HG02938 (cell line): Measurements from ENCODE around the gene SDHAF3.
"Not testable (repeated sequence)": the region's sequence is repeated elsewhere in the genome, so short reads cannot be mapped to it uniquely, and the experiment has no call there.

Experiments used
- ATAC-seq: cut with Tn5 transposase; IDR thresholded peaks from one replicate; pipeline ENCODE4 v1.9.1; 2021; ENCODE audit warnings: mild to moderate bottlenecking, moderate library complexity; ENCODE audit not compliant: unreplicated experiment

Gene SDHAF3

GRCh38 chr7:97117372-97118188 is at the start of gene SDHAF3:
TSS of gene SDHAF3 (plus strand) at chr7:97117698. CDS start at chr7:97117724, 26 bp downstream.
- peak; percentile 93 for ATAC-seq

DNA sequence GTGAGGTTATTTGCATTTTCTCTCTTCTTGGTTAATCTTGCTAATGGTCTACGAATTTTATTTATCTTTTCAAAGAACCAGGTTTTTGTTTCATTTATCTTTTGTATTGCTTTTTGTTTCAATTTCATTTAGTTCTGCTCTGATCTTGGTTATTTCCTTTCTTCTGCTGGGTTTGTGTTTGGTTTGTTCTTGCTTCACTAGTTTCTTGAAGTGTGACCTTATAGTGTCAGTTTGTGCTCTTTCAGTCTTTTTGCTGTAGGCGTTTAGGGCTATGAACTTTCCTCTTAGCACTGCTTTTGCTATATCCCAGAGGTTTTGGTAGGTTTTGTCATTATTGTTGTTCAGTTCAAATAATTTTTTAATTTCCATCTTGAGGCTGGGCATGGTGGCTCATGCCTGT is 45.5 kb upstream of the SDHAF3 start:
- ATAC-seq, result not testable (repeated sequence)

GRCh38 chr7:97075928-97076327 is 41.6 kb upstream of the SDHAF3 start:
- no peak for ATAC-seq

GRCh38 chr7:97078023-97078969 is 39.2 kb upstream of the SDHAF3 start:
- no peak for ATAC-seq

- ATAC-seq, result no peak
Observed at GRCh38 chr7:97079300-97079699, 38.2 kb upstream of the SDHAF3 start.

DNA sequence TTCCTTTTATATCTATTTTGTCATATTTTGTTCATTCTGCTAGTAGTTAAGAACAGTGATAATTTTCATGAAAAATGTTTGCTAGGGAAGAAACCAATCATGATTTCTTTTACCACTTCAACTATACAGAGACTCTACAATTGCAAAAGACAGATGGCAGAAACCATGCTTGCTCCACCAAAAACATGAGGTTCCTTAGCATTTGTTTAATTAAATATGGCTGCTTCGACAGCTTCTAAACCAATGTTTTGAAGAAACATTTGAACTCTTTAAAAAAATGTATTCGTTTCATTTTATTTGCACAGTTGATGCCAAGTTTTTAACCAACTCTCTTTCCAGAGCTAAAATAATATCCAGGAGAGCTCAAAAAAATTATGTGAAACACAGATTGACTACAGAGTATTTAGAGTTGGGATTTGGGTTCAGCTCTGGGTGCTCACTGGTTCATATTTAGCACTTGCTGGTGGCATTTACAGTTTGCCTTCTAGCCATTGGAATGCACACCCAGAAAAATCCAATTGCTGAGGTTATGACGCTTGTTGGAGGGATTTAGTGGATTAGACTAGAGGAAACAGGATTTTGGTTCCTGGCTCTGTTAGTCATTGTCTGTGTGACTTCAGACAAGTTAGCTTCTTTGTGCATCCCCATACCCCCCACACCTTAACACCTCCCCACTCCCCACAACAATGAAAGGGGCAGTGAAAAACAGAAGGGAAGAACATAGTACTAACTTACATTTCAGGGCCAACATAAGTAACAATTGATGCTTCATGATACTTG is 35.8 kb upstream of the SDHAF3 start:
- no peak for ATAC-seq

GRCh38 chr7:97088364-97088763 is 29.1 kb upstream of the SDHAF3 start:
- no peak for ATAC-seq

DNA sequence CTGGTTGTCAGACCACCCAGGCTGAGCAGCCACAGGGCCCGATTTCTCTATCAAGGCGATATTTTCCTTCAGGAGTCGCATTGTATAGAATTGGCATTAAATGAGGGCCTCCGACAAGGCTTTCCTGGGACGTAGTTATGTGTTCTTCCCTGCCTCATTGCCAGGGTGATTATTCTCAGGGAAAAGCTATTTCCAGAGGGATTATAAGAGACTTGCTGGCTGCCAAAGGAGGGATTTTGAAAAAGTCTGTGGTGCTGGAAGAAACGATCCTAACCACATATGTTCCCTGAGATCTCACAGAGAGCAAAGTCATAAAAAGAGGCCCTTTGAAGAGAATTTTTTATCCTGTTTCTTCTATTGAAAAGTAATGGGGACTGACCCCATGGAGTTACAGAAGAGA is 27.7 kb upstream of the SDHAF3 start:
- ATAC-seq, result no peak

DNA sequence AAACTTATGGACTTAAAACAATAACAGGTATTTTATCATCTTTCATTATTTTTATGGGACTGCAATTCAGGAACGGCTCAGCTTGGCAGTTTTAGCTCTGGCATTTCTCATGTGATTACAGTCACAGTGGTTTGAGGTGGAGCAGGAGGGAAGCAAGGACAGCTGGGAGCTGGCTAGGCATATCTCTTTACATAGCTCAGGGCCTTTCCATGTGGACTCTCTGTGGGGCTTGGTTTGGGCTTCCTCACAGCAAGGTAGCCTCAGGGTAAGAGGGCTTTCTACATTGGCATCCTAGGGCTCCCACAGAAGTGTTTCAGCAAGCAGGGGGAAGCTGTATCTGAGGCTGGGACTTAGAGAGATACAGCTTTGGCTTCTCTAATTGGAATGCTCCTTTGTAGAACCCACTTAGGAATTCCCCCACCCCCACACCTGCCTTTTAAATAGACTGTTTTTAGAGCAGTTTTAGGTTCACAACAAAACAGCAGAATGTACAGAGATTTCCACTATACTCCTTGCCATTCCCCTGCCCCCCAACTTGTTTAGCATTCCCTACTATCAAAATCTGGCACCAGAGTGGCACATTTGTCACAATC is 26.6 kb upstream of the SDHAF3 start:
- no peak for ATAC-seq

GRCh38 chr7:97094284-97094930 is 23.1 kb upstream of the SDHAF3 start:
- ATAC-seq, result no peak

- no peak for ATAC-seq
Observed at GRCh38 chr7:97096037-97096436, 21.5 kb upstream of the SDHAF3 start.

DNA sequence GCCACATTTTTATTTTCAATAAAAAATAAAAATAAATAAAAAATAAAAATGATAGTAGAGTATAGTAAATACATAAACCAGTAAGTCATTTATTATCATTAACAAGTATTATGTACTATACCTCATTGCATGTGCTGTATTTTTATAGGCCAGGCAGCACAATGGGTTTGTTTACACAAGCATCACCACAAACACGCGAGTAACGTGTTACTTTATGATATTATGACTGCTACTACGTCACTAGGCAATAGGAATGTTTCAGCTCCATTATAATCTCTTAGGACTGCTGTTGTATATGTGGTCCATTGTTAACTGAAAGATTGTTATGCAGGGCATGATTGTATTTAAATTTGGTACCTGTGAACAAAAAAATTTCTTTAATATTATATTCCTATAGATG is 20.8 kb upstream of the SDHAF3 start:
- ATAC-seq, result no peak

DNA sequence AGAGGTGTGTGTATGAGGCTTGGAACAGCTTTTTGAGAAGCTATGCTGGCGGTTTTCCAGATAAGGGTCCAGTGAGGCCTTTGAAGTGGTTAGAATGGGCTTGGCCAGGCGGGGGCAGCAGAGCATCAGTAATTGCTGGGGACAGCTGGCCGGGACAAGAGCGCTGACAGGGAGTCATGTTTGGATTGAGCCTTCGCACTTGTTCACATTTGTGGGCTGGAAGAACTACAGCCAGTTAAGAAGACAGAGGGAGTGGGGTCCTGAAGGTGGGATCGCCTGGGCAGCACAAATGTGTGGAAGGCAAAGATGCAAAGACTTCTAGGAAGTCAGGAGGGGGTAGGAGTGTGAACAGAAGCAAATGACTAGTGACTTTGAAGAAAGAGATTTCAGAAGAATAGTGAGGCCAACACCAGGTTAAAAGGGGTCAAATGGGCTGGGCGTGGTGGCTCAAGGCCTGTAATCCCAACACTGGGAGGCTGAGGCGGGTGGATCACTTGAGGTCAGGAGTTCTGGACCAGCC is 12.7 kb upstream of the SDHAF3 start:
- ATAC-seq, result peak; percentile 96

- no peak for ATAC-seq
Observed at GRCh38 chr7:97107192-97107800, 10.2 kb upstream of the SDHAF3 start.

- ATAC-seq, result no peak
Observed at GRCh38 chr7:97116308-97116707, 1.2 kb upstream of the SDHAF3 start.

GRCh38 chr7:97117035-97117371 is 495 bp upstream of the SDHAF3 start:
- no peak for ATAC-seq

- ATAC-seq, result no peak
Observed at GRCh38 chr7:97118306-97118917, 914 bp downstream of the SDHAF3 start.

DNA sequence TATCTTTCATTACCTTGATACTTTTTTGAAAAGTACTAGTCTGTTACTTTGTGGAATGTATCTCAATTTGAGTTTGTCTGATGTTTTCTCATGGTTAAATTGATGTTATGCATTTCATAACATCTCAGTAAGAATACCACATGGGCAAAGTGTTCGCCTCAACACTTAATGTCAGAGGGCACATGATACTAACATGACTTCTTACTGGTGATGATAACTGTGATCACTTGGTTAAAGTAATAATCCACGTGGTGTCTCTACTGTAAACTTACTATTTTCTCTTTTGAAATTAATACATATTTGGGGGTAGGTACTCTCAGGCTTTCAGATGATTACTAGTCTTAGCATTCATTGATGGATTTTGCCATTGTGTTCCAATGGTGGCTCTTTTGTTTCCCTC is 2.2 kb downstream of the SDHAF3 start:
- no peak for ATAC-seq
